SJSA1 (cell line): ENCODE results near the gene RPL21. TPM values are rescaled to one million over a fixed set of nuclear protein-coding genes. Genes with fewer than 3 reads are reported as not detected.

ENCODE experiments used
- DNase-seq, 2 experiments: peaks; one replicate each; pipeline ENCODE4 v3.0.0-alpha.2; 2015 to 2020; ENCODE audit warnings: low spot score in 2 of 2, low read depth in 1 of 2
- H3K27ac ChIP-seq: fragments of 250-450 bp; sonication (Bioruptor Pico); 2 replicates; pipeline ENCODE4 v1.5.1; 2020; ENCODE audit warnings: mild to moderate bottlenecking, moderate library complexity
- H3K27me3 ChIP-seq: fragments of 250-450 bp; sonication (Bioruptor Pico); replicated peaks from 2 replicates; pipeline ENCODE4 v1.5.1; 2020; ENCODE audit warnings: mild to moderate bottlenecking, moderate library complexity
- H3K36me3 ChIP-seq: fragments of 250-450 bp; sonication (Bioruptor Pico); 2 replicates; pipeline ENCODE4 v1.5.1; 2020; ENCODE audit warnings: mild to moderate bottlenecking
- H3K4me1 ChIP-seq: fragments of 250-450 bp; sonication (Bioruptor Pico); replicated peaks from 2 replicates; pipeline ENCODE4 v1.6.1; 2021; ENCODE audit warnings: mild to moderate bottlenecking
- H3K4me3 ChIP-seq: fragments of 250-450 bp; sonication (Bioruptor Pico); 2 replicates; pipeline ENCODE4 v1.5.1; 2020; ENCODE audit warnings: mild to moderate bottlenecking
- H3K9me3 ChIP-seq: fragments of 250-450 bp; sonication (Bioruptor Pico); replicated peaks from 2 replicates; pipeline ENCODE4 v1.5.1; 2020; ENCODE audit warnings: mild to moderate bottlenecking
- total RNA-seq: library from RNA; depleted of rRNA; stranded (reverse); fragments of >200 nt; shearing (Covaris generic); gene quantifications from 2 replicates; pipeline ENCODE4 v1.2.3, GENCODE V29; 2014

The RPL21 gene
- total RNA-seq, 1 experiment from 2014 or later, result 625 TPM

DNA sequence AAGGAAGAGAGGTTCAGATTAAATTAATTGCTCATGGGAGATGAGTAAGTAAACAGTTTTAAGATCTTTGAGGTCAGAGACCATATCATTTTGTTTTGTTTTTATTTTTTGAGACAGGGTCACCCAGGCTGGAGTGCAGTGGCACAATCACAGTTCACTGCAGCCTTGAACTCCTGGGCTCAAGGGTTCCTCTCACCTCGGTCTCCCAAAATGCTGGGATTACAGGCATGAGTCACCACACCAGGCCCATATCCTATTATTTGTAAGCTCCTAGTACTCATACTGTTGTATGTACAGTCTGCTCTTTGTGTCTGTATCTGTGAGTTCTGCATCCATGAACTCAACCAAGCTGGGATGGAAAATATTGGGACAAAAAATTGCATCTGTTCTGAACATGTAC lies 13.3 kb downstream of the RPL21 start:
- no peaks in the 10 kb centered on the region for H3K27me3 ChIP-seq
- no peak overlapping the region for H3K27ac ChIP-seq
- H3K9me3 ChIP-seq, result no peaks in the 10 kb centered on the region
- no peaks in the 10 kb centered on the region for H3K4me1 ChIP-seq
- no peak for DNase-seq
- peaks cover 20% of the 10 kb centered on the region for H3K36me3 ChIP-seq
- H3K4me3 ChIP-seq, result no peak overlapping the region

- no peaks in the 10 kb centered on the region for H3K27me3 ChIP-seq
- no peaks in the 10 kb centered on the region for H3K9me3 ChIP-seq
- no peak overlapping the region for H3K27ac ChIP-seq
- peaks cover 12% of the 10 kb centered on the region for H3K4me1 ChIP-seq
- H3K36me3 ChIP-seq, result peaks cover under 1% of the 10 kb centered on the region; the same call in 1 of the 2 replicates
- no peak overlapping the region for H3K4me3 ChIP-seq
- DNase-seq, result no peak
Observed at GRCh38 chr13:27266917-27267316, 15.6 kb downstream of the RPL21 start.

- Histone ChIP-seq H3K4me1 (peaks cover 19% of the 10 kb centered on the region), H3K36me3 (no peaks in the 10 kb centered on the region), H3K27ac (no peak overlapping the region), H3K4me3 (no peak overlapping the region), H3K27me3 (no peaks in the 10 kb centered on the region), H3K9me3 (no peaks in the 10 kb centered on the region)
- no peak for DNase-seq
Observed at GRCh38 chr13:27267596-27267995, 16.2 kb downstream of the RPL21 start.

- DNase-seq, result no peak
- Histone ChIP-seq H3K27me3 (0 out of 2 replicates have a peak, but pooled peaks cover 3% of the 10 kb centered on the region), H3K4me3 (no peak overlapping the region), H3K27ac (no peak overlapping the region), H3K9me3 (no peaks in the 10 kb centered on the region), H3K4me1 (peaks cover 31% of the 10 kb centered on the region), H3K36me3 (no peaks in the 10 kb centered on the region)
Observed at GRCh38 chr13:27269114-27269665, 17.8 kb downstream of the RPL21 start.

DNA sequence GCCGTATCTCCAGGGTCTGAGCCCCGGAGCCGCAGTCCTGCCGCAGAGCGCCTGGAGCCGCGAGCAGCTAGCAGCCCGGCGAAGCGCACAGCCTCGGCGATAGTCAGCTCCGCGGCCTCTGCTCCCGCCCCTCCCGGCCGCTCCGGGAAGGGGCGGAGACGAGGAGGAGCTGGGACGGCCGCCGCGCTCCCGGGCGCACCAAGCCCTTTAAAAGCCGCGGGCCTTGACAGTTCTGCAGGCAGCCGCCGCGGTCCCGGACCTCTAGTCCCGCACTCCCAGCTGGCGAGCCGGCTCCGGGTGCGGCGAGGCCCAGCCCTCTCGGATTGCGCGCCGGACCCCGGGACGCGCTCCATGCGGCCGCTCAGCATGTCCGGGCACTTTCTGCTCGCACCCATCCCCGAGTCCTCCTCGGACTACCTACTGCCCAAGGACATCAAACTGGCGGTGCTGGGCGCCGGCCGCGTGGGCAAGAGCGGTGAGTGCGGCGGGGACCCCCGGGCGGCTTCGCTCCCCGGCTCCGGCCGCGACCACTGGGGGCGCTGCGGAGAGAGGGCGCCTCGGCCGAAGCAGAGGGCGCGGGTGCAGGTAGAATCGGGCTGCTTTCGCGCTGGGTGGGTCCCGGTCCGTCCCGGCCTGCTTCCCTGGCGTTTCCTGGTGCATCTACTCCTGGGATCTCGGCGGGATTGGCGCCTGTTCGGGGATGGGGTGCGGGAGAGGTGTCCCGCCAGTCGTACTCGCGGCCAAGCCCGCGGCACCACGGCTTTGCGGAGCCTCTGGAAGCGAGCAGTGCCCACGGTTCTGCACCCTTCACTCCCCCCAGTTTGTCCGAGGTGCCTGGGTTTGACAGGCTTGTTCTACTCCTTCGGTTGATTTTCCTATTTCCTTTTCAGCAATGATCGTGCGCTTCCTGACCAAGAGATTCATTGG lies 19.5 kb downstream of the RPL21 start, which contains the start of gene RASL11A:
TSS of gene RASL11A (plus strand) at position 237 of the 927 bp plus-strand sequence. CDS start at position 352, 115 bp downstream.
- peaks cover 3% of the 10 kb centered on the region; the same call in 1 of the 2 replicates for H3K27me3 ChIP-seq
- peak; percentile 59 to 75 for DNase-seq
- H3K4me3 ChIP-seq, result peak within 1 kb of the TSS; percentile 50
- no peaks in the 10 kb centered on the region for H3K36me3 ChIP-seq
- H3K4me1 ChIP-seq, result peaks cover 31% of the 10 kb centered on the region
- H3K9me3 ChIP-seq, result no peaks in the 10 kb centered on the region
- no peak within 1 kb of the TSS for H3K27ac ChIP-seq

GRCh38 chr13:27271570-27272096 lies 20.3 kb downstream of the RPL21 start:
- Histone ChIP-seq H3K4me3 (peak overlapping the region; percentile 50), H3K36me3 (no peaks in the 10 kb centered on the region), H3K4me1 (peaks cover 31% of the 10 kb centered on the region), H3K9me3 (no peaks in the 10 kb centered on the region), H3K27ac (no peak overlapping the region), H3K27me3 (peaks cover 3% of the 10 kb centered on the region; the same call in 1 of the 2 replicates)
- DNase-seq, result no peak

- Histone ChIP-seq H3K36me3 (no peaks in the 10 kb centered on the region), H3K9me3 (no peaks in the 10 kb centered on the region), H3K27ac (no peak overlapping the region), H3K4me1 (peaks cover 31% of the 10 kb centered on the region), H3K4me3 (no peak overlapping the region), H3K27me3 (peaks cover 3% of the 10 kb centered on the region; the same call in 1 of the 2 replicates)
- no peak for DNase-seq
Observed at GRCh38 chr13:27273658-27274425, 22.5 kb downstream of the RPL21 start.

- Histone ChIP-seq H3K36me3 (no peaks in the 10 kb centered on the region), H3K9me3 (no peaks in the 10 kb centered on the region), H3K27ac (no peak overlapping the region), H3K27me3 (peaks cover 3% of the 10 kb centered on the region; the same call in 1 of the 2 replicates), H3K4me1 (peaks cover 31% of the 10 kb centered on the region), H3K4me3 (no peak overlapping the region)
- DNase-seq, result no peak
Observed at GRCh38 chr13:27274631-27275030, 23.3 kb downstream of the RPL21 start.

DNA sequence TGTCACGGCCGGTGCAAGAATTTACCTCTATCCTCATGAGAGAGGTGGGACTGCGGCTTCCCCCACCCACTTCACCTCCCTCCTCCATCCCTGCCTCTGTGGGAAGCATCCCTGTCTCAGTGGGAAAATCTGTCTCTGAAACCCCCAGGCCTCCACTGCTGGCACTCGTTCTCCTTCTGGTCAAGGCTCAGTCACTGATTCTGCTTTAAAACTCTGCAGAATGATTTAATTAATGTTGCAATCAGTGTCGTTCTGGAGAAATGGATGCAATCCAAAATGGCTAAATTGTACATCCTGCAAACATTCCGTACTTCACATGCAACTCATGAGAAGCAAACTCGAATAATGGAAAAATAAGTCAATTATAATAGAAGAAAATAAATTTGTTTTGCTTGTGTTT lies 24.8 kb downstream of the RPL21 start:
- H3K27ac ChIP-seq, result no peak overlapping the region
- peaks cover 3% of the 10 kb centered on the region; the same call in 1 of the 2 replicates for H3K27me3 ChIP-seq
- DNase-seq, result no peak
- H3K9me3 ChIP-seq, result no peaks in the 10 kb centered on the region
- no peak overlapping the region for H3K4me3 ChIP-seq
- H3K36me3 ChIP-seq, result no peaks in the 10 kb centered on the region
- H3K4me1 ChIP-seq, result peaks cover 26% of the 10 kb centered on the region

DNA sequence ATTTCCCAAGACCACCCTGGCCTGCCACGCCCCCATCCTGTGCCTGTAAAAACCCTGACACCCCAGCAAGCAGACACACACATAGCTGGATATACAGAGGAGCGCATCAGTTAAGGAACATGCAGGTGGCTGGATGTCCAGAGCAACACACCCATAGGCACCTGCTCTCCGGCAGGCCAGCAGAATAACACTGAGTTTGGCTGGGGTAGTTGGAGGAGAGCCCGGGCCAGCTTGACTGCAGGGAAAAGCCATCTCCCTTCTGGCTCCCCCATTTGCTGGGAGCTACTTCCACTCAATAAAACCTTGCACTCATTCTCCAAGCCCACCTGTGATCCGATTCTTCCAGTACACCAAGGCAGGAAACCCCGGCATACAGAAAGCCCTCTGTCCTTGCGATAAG lies 28.1 kb downstream of the RPL21 start:
- Histone ChIP-seq H3K4me1 (no peaks in the 10 kb centered on the region), H3K27me3 (no peaks in the 10 kb centered on the region; the same call in 1 of the 2 replicates), H3K27ac (no peak overlapping the region), H3K9me3 (no peaks in the 10 kb centered on the region), H3K4me3 (no peak overlapping the region), H3K36me3 (no peaks in the 10 kb centered on the region)
- no peak for DNase-seq

DNA sequence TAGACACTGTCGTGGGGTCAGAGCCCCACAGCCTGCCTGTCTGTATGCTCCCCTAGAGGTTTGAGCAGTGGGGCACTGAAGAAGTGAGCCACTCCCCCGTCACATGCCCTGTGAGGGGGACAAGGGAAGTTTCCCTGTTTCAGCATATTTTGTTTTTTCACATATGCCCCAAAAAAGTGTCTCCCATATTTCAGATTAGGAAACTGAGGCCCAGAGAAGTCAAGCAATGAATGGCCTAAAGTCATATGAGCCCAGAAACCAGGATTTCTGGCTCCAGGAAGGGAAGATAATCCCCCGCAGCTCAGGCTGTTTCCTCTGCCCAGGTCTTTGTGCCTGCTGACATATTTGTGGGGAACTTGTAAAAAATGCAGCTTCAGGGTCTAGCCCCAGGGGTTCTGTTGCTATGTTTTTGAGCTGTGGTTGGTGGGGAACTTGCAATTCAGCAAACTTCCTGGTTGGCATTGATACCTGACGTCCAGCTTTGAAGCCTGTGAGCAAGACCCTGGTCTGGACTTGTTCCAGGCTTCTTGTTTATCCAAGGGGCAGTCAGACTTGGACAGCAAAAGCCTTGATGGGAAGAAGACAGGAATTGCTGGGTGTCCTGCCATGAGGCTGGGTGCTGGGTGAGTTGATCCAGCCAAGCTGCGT lies 28.8 kb downstream of the RPL21 start:
- Histone ChIP-seq H3K9me3 (no peaks in the 10 kb centered on the region), H3K4me1 (peaks cover under 1% of the 10 kb centered on the region), H3K27me3 (no peaks in the 10 kb centered on the region), H3K36me3 (no peaks in the 10 kb centered on the region), H3K4me3 (no peak overlapping the region), H3K27ac (no peak overlapping the region)
- no peak for DNase-seq

GRCh38 chr13:27280841-27281240 lies 29.5 kb downstream of the RPL21 start:
- Histone ChIP-seq H3K27ac (no peak overlapping the region), H3K36me3 (no peaks in the 10 kb centered on the region), H3K4me3 (no peak overlapping the region), H3K4me1 (peaks cover 8% of the 10 kb centered on the region), H3K27me3 (no peaks in the 10 kb centered on the region), H3K9me3 (no peaks in the 10 kb centered on the region)
- no peak for DNase-seq

- Histone ChIP-seq H3K27ac (no peak overlapping the region), H3K9me3 (no peaks in the 10 kb centered on the region), H3K27me3 (no peaks in the 10 kb centered on the region), H3K4me1 (peaks cover 10% of the 10 kb centered on the region), H3K36me3 (no peaks in the 10 kb centered on the region), H3K4me3 (no peak overlapping the region)
- no peak for DNase-seq
Observed at GRCh38 chr13:27281420-27281819, 30.1 kb downstream of the RPL21 start.
